Activated CD4-positive, alpha-beta T cell treated with anti-CD3 and anti-CD28 coated beads, Interleukin-2, amount 50 U/mL, for 48 hours (primary cell): ENCODE data around the gene COL9A2.

ENCODE experiments used
- DNase-seq, 2 experiments: peaks; one replicate each; pipeline ENCODE4 v3.0.0-alpha.2; 2020

COL9A2 gene

DNA sequence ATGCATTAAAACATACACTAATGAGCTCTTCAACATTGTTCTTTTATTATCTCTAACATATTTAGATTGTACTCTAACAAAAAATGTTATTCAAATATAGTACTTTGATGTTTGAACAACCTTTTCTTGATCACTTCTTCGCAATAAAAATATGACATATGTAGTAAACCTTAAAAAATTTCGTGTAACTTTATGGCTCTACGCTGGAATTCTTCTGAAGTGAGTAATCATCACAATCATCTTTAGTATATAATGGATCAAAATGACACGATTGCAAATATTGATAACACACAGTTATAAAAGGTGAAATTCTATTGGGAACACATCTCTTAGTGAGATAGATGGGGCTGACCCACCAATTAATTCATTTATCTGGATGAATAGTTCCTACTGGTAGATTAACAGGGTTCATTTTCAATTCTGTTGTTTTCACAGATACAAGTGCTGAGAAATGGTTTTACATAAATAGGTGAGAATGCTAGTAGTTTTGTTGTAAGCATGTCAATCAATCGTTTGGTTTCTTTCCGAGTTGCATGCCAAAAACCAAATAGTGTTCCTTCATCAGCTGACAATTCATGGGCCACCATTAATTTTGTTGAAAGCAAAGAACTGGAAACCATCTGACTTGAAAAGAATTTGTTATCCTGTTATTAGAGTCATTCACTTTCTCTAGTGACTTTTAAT is 60.5 kb downstream of the COL9A2 start:
- DNase-seq, result no peak

- DNase-seq, result no peak
These were observed 61.9 kb downstream of the COL9A2 start for GRCh38 chr1:40255231-40255630.

GRCh38 chr1:40252601-40253000 is 64.5 kb downstream of the COL9A2 start:
- DNase-seq, result no peak

GRCh38 chr1:40251456-40251855 is 65.6 kb downstream of the COL9A2 start:
- DNase-seq, result no peak
